ENCODE results near the gene CLDN5.

CLDN5 gene

GRCh38 chr22:19520566-19521305 is 3.5 kb downstream of the CLDN5 start:
- DNase-seq: no peak

GRCh38 chr22:19520007-19520406 is 4.2 kb downstream of the CLDN5 start:
- no peak for DNase-seq

DNA sequence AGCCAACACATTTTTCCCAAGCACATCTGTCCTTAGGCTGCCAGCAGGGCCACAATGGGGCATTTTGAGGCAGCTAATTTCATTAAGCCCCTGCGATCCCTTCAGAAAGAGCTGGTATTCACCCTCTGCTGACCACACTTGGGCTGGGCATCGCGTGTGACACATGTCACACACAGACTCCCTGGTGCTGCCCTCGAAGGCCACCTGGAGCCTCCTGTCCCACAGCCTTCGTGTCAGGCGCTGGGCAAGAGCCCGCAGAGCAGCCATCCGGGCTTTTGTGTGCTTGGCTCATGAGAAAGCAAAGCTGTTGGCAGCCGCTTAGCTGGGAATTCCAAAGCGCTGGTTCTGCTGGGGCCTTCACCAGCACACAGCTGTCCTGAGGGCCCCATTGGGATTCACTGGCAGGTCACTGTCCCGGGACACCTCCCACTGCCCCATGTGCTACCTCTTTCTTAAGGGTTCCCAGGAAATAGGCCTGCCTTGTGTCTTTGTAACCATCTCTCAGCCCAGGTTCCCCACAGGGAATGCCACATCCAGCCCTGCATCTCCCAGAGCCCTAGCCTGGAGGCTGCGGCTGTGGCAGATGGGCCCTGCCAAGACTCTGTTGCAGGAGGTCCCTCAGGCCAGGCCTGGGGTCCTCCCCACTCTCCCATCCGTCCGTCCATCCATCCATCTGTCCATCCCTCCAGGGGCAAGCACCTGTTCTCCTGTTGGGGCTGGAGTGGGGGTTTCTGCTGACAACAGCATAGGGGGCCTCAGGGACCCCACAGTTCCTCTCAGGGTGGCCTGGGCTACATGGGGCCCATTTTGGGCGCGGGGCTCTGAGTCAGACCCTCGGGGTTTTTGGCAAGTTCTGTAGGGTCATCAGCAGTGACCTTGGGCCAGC is 4.9 kb downstream of the CLDN5 start:
- DNase-seq: no peak

- DNase-seq: no peak
These were observed 5.6 kb downstream of the CLDN5 start for GRCh38 chr22:19518635-19519034.

DNA sequence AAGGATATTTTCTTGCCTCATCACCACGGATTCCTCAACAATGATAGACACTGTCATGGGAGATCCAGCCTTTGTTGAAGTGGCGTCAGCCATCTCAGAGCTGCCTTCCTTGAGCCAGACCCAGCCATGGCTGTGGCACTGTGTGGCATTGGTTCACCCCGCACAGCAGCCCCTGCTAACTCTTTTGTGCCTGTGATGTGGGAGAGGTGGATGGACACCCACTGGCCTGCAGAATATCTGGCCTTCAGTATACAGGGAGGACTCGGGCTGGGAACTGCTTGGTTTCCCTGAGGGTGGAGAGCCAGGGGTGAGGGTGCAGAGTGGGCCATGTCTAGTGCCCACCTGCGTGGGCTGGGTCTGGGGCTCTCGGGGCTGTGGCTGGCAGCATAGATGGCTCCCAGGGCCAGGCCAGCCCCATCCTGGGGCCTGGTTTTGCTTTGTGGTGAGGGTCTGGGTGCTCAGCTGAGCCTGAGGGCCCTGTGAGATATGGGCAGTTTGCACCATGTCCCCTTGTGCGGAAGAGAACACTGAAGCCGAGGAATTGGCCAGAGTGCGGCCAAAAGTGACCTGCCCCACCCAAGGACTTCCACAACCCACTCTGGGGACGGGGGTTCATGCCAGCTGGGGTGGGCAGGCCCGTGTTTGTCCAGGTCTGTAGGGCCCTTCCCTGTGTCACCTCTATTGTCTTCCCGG is 6.1 kb downstream of the CLDN5 start:
- no peak for DNase-seq

GRCh38 chr22:19517171-19517500 is 7.1 kb downstream of the CLDN5 start:
- DNase-seq: no peak

DNA sequence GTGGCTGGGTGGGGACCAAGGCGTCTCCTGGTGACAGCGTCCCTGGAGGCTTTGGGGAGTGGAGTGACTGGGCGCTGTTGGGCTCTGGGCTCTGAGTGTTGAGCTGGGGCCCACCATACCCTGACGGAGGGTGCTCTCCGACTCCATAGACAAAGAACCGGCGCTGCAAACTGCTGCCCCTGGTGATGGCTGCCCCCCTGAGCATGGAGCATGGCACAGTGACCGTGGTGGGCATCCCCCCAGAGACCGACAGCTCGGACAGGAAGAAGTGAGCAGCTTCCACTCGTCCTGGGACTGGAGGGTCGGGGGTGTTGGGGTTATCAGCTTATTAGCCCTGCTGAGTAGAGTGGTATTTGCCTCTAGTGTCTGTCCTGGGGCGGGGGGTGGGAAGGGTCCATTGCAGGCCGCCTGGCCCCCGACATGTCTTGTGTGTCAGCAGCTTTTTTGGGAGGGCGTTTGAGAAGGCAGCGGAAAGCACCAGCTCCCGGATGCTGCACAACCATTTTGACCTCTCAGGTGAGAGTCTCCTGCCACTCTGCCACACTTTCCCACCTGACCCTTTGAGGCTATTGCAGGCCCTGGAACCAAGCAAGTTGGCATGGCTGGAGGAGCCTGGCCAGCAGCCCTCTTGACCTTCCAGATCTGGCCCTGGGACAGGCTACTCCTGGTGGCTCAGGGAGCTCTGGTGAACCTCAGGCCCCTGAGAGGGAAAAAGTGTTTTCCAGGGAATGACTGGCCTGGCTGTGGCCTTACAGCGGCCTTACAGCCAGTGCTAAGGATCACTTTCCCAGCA is 7.6 kb downstream of the CLDN5 start:
- no peak for DNase-seq

DNA sequence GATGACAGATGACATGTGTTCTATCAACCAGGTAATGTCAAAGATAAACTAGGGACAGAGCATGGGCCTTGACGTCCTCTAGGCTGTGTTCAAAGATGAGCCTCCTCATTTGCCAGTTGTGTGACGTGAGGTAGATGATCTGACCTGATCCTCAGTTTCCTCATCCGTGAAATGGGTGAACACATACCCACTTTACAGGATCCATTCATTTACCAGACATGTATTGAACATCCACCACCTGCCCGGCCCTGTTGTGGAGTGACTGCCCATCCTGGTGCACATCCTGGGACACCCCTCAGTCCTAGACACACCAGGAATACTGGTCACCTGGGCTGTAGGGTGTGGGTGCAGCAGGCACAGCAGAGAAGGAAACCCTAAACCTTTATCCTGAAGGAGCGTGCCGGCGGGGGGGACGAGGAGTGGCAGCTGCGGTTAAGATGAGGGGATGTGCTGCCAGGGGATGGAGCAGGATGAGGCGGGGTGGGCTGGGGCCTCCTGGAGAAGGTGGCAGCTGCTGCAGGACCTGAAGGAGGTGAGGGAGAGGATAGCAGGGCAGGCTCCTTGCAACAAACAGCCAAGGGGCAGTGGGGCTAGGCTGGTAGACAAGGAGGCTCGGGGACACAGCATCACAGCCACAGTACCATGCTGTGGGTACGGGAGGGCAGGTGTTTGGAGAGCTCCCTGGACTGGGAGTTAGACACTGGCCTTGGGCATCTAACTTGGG is 8.4 kb downstream of the CLDN5 start:
- DNase-seq: no peak

DNA sequence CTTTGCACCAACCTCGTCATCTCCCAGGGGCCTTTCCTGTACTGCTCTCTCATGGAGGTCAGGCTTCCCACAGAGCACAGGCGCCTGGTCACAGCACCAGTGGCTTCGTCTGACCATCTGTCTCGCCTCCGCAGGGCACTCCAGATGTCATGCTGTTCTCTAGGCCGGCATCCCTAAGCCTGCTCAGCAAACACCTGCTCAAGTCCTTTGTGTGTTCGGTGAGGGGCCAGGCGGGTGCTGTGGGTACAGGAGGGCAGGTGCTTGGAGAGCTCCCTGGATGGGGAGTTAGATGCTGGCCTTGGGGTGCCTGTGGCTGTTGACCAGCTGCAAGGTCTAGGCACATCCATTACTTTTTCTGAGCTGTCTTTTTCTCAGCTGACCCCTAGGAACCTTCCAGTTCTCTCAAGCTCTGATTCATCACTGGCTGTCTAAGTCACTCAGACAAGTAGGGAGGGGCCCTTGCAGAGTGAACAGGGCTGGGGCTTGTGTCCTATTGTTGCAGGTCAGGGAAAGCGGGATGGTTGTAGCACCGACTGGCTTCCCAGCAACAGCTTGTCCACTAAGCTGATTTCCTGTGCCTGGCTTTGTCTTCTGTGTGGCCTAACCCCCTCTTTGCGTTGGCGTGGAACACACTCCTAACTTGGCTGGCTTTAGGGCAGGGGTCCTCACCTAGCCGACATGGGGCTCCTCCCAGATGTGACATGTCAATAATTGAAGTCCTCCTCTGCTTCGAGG is 9.2 kb downstream of the CLDN5 start:
- DNase-seq: no peak

- no peak for DNase-seq
These were observed 10.4 kb downstream of the CLDN5 start for GRCh38 chr22:19513823-19514222.

GRCh38 chr22:19510919-19511341 is 13.3 kb downstream of the CLDN5 start:
- no peak for DNase-seq

GRCh38 chr22:19509923-19510322 is 14.3 kb downstream of the CLDN5 start:
- DNase-seq: no peak

GRCh38 chr22:19509191-19509590 is 15.0 kb downstream of the CLDN5 start:
- DNase-seq: no peak

DNA sequence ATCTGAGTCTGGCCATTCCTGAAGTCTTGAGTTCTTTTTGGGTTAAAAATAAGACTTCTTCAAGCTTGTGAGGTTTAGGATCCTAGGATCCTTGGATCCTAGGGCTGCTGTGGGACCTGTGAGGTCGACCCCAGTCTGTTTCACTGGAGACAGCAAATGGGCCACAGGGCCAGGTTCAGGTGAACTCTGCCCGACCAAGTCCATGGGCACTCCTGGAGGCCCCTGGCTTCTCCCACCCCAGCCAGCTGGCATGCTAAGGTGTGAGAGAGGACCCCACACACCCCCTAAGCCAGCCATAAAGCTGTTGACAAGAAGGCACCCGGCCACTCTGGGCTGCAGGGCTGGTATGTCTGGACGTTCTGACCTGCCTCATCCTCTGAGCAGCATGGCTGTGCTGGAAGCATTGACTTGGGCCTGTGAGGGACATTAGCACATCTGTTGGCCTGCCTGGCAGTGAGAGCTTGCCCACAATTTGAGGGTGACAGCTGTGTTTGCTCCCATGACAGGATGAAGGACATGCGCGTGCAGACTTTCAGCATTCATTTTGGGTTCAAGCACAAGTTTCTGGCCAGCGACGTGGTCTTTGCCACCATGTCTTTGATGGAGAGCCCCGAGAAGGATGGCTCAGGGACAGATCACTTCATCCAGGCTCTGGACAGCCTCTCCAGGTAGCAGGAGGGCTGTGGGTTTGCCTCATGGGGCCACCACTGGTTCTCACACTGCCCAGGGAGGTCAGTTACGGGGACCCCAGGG is 16.0 kb downstream of the CLDN5 start:
- no peak for DNase-seq

- no peak for DNase-seq
These were observed 16.7 kb downstream of the CLDN5 start for GRCh38 chr22:19507534-19507861.

DNA sequence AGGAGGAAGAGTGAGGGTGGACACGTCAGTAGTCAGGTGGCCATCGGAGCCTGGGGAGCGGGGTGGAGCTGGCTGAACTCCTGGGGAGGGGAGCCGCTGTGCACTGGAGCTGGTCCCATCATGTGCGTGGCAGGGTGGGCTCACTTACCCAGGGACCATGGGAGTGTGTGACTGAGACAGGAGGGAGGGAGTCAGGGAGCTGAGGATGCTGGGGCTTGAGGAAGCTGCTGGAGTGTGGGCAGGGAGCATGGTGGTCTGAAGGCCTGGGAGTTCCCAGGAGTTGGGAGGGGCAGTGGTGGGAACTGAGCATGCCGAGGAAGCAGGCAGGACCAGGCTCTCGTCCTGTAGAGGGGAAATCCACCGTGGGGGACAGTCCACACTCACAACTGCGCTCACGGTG is 18.0 kb downstream of the CLDN5 start:
- DNase-seq: no peak

GRCh38 chr22:19505735-19506126 is 18.5 kb downstream of the CLDN5 start:
- no peak for DNase-seq

GRCh38 chr22:19504900-19505734 is 19.1 kb downstream of the CLDN5 start:
- DNase-seq: no peak

GRCh38 chr22:19503869-19504268 is 20.3 kb downstream of the CLDN5 start:
- DNase-seq: no peak

DNA sequence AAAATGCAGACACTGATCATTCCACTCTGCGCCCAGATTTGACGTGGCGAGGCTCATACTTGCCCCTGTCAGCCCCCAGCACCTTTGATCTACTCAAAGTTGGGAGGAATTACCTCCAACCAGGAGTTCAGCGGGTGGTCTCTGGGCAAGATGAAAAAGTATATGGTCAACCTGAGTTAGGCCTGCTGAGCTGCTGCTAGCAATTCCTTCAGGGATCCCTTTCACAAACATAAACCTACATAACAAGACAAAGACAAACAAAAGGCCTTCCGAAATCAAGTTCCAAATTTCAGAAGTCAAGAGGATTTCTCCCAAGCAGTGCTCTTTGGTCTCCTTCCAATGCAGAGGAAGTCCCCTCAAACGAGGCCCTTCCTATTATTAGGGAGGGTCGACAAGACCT is 20.8 kb downstream of the CLDN5 start:
- DNase-seq: no peak

Data from fibroblast of skin of right biceps (primary cell).